DMS 273 treated with DMSO at 0.1 percent for 48 hours (cell line): Measurements from ENCODE around the gene HS3ST4.
A peak's percentile ranks its signal among the peaks of the same experiment; 100 is the strongest.

ENCODE experiments used
- DNase-seq: peaks from one replicate; lab custom pipeline; 2025; lab: John Stamatoyannopoulos, UW

The HS3ST4 gene

GRCh38 chr16:25828510-25828909, 136.8 kb downstream of the HS3ST4 start:
- DNase-seq, result no peak

GRCh38 chr16:25832291-25832690, 140.5 kb downstream of the HS3ST4 start:
- DNase-seq, result no peak

GRCh38 chr16:25834101-25834500, 142.3 kb downstream of the HS3ST4 start:
- no peak for DNase-seq

GRCh38 chr16:25835126-25835525, 143.4 kb downstream of the HS3ST4 start:
- no peak for DNase-seq

- peak; percentile 13 for DNase-seq
Measured at GRCh38 chr16:25838724-25839186, 147.0 kb downstream of the HS3ST4 start.

- DNase-seq, result no peak
Measured at GRCh38 chr16:25841761-25842160, 150.0 kb downstream of the HS3ST4 start.

- no peak for DNase-seq
Measured at GRCh38 chr16:25845901-25846300, 154.1 kb downstream of the HS3ST4 start.

- DNase-seq, result no peak
Measured at GRCh38 chr16:25854141-25854540, 162.4 kb downstream of the HS3ST4 start.

- no peak for DNase-seq
Measured at GRCh38 chr16:25855063-25855462, 163.3 kb downstream of the HS3ST4 start.

GRCh38 chr16:25855818-25856217, 164.1 kb downstream of the HS3ST4 start:
- DNase-seq, result no peak

- DNase-seq, result no peak
Measured at GRCh38 chr16:25859645-25860044, 167.9 kb downstream of the HS3ST4 start.

GRCh38 chr16:25867041-25867440, 175.3 kb downstream of the HS3ST4 start:
- no peak for DNase-seq

GRCh38 chr16:25868106-25868505, 176.3 kb downstream of the HS3ST4 start:
- no peak for DNase-seq

GRCh38 chr16:25868706-25869370, 177.1 kb downstream of the HS3ST4 start:
- no peak for DNase-seq

GRCh38 chr16:25872369-25873070, 180.8 kb downstream of the HS3ST4 start:
- no peak for DNase-seq

GRCh38 chr16:25874196-25874595, 182.4 kb downstream of the HS3ST4 start:
- no peak for DNase-seq

GRCh38 chr16:25875956-25876598, 184.3 kb downstream of the HS3ST4 start:
- no peak for DNase-seq

GRCh38 chr16:25877103-25877502, 185.3 kb downstream of the HS3ST4 start:
- no peak for DNase-seq

GRCh38 chr16:25886598-25886997, 194.8 kb downstream of the HS3ST4 start:
- DNase-seq, result no peak

- DNase-seq, result no peak
Measured at GRCh38 chr16:25888868-25889267, 197.1 kb downstream of the HS3ST4 start.

GRCh38 chr16:25893332-25893731, 201.6 kb downstream of the HS3ST4 start:
- no peak for DNase-seq

GRCh38 chr16:25894093-25894492, 202.3 kb downstream of the HS3ST4 start:
- DNase-seq, result no peak

- DNase-seq, result no peak
Measured at GRCh38 chr16:25895380-25895779, 203.6 kb downstream of the HS3ST4 start.
